Testis (tissue), 3 donors: ENCODE measurements around the gene ANKRD45. TPM values are rescaled to one million over a fixed set of nuclear protein-coding genes. Genes with fewer than 3 reads are reported as not detected.

Experiments
- DNase-seq: peaks from one replicate; pipeline ENCODE4 v3.0.0-alpha.2; 2019
- H3K27ac ChIP-seq, 2 donors: fragments of 200-600 bp; sonication (generic); one replicate each; pipeline ENCODE4 v1.5.1; 2019
- H3K27me3 ChIP-seq: fragments of 200-600 bp; sonication (generic); one replicate; pipeline ENCODE4 v1.5.1; 2019
- H3K36me3 ChIP-seq: fragments of 200-600 bp; sonication (generic); one replicate; pipeline ENCODE4 v1.5.1; 2017; ENCODE audit warnings: low read depth; ENCODE audit errors: missing control alignments
- H3K4me1 ChIP-seq: fragments of 200-600 bp; sonication (generic); one replicate; pipeline ENCODE4 v1.5.1; 2019
- H3K4me3 ChIP-seq, 2 donors: fragments of 200-600 bp; sonication (generic); one replicate each; pipeline ENCODE4 v1.5.1; 2017 to 2019
- H3K9me3 ChIP-seq: fragments of 200-600 bp; sonication (generic); one replicate; pipeline ENCODE4 v1.5.1; 2017
- POLR2A ChIP-seq: fragments of 450-650 bp; IDR thresholded peaks from one replicate; pipeline ENCODE4 v1.6.1; 2017; ENCODE audit warnings: antibody characterized with exemption, mild to moderate bottlenecking, moderate library complexity
- WGBS, 2 donors: methylation state at CpG; one replicate each; pipeline ENCODE4 v1.1.5; 2018; 5-methylcytosine and 5-hydroxymethylcytosine counted together
- intact Hi-C: fragments of 100-400 bp; cut with DNase I; formaldehyde crosslinking; loops from one replicate; pipeline ENCODE4 v1.15.1; 2023; ENCODE audit warnings: low total_unique reads
- polyA plus RNA-seq: library from polyadenylated mRNA; stranded (reverse); fragments of 350-450 nt; fragmentation: Illumina TruSeq; extraction: RNeasy Lipid Tissue Mini Kit (QIAGEN cat#74804); gene quantifications from one replicate; pipeline ENCODE4 v1.2.3, GENCODE V29; 2014; ENCODE audit warnings: low read depth, low replicate concordance; ENCODE audit not compliant: insufficient read depth
- total RNA-seq, 2 donors: library from RNA; depleted of rRNA; stranded (reverse); fragments of >200 nt; gene quantifications; one replicate each; pipeline ENCODE4 v1.2.3, GENCODE V29; 2016
- TF ChIP-seq, protein P1 (sequence below), 3 experiments: fragments of 450-650 bp in 2 of 3; fragments of 200-600 bp in 1 of 3; sonication (generic) in 1 of 3; IDR thresholded peaks; one replicate each; pipeline ENCODE4 v1.5.1; 2016 to 2019; ENCODE audit warnings: antibody characterized with exemption in 3 of 3, mild to moderate bottlenecking in 2 of 3, moderate library complexity in 1 of 3

ANKRD45 gene
- total and polyA plus RNA-seq, 3 donors from 2014 or later = 6.7 to 37.9 (median 8.4) TPM

DNA sequence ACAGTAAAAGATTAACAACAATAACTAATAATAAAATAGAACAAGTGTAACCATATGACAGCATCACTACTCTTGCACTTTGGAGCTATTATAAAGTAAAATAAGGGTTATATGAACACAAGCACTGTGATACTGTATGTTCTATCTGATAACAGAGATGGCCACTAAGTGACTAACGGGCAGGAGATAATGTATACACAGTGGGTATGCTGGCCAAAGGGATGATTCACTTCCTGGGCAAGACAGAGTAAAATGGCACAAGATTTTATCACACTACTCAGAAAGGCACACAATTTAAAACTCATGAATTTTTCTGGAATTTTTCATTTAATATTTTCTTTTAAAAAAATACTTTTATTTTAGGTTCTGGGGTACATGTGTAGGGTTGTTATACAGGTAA, 79.1 kb downstream of the ANKRD45 start:
- Histone ChIP-seq H3K4me1 (no peaks in the 10 kb centered on the region), H3K4me3 (no peak overlapping the region), H3K27ac (no peak overlapping the region), H3K9me3 (no peaks in the 10 kb centered on the region), H3K27me3 (no peaks in the 10 kb centered on the region), H3K36me3 (no peaks in the 10 kb centered on the region)
- 75 to 86% methylated on average over 1 of the region's 1 CpG for WGBS, 2 donors
- TF ChIP-seq, protein P1, sequence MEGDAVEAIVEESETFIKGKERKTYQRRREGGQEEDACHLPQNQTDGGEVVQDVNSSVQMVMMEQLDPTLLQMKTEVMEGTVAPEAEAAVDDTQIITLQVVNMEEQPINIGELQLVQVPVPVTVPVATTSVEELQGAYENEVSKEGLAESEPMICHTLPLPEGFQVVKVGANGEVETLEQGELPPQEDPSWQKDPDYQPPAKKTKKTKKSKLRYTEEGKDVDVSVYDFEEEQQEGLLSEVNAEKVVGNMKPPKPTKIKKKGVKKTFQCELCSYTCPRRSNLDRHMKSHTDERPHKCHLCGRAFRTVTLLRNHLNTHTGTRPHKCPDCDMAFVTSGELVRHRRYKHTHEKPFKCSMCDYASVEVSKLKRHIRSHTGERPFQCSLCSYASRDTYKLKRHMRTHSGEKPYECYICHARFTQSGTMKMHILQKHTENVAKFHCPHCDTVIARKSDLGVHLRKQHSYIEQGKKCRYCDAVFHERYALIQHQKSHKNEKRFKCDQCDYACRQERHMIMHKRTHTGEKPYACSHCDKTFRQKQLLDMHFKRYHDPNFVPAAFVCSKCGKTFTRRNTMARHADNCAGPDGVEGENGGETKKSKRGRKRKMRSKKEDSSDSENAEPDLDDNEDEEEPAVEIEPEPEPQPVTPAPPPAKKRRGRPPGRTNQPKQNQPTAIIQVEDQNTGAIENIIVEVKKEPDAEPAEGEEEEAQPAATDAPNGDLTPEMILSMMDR (IDR thresholded peaks at IDR 0.05) = no peak
- no peak for TF ChIP-seq POLR2A
- DNase-seq = no peak
- intact Hi-C loops = no loop called here

DNA sequence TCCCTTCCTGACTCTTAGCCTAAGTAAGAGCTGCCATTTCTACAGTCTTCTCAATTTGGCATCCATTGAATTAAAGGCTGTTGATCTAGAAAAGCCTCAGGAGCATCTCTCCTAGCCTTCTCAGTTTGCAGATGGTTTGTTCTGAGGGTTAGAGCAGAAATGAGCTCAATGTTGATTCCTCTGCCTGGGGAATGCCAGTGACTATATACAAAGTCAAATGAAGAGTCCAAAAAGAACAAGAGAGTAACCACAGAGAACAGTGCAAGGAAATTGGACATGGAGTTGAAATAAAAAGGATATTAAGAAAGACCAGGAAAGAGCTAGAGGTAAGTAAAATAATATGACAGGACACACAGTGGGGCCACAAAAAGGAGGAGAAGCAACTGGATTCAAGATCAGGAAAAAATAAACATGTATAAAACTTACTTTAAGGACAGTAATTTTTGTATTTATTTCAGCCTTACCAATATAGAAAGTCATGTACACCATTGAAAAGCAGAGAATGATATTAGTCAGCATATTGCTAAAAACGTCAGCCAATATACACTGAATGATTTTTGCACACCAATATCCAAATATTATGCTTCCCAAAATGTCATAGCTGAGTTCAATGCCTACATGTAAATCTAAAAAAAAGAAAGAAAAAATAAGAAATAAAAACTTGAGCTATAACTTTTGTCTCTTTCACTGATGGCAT, 88.1 kb downstream of the ANKRD45 start:
- intact Hi-C loops = no loop called here
- H3K27ac ChIP-seq = no peak overlapping the region
- TF ChIP-seq, protein P1 (IDR thresholded peaks at IDR 0.05) = no peak
- TF ChIP-seq POLR2A = no peak
- H3K36me3 ChIP-seq = no peaks in the 10 kb centered on the region
- 75 to 86% methylated on average over 1 of the region's 1 CpG for WGBS, 2 donors
- no peaks in the 10 kb centered on the region for H3K9me3 ChIP-seq
- no peak for DNase-seq
- no peaks in the 10 kb centered on the region for H3K4me1 ChIP-seq
- no peak overlapping the region for H3K4me3 ChIP-seq
- H3K27me3 ChIP-seq = no peaks in the 10 kb centered on the region

DNA sequence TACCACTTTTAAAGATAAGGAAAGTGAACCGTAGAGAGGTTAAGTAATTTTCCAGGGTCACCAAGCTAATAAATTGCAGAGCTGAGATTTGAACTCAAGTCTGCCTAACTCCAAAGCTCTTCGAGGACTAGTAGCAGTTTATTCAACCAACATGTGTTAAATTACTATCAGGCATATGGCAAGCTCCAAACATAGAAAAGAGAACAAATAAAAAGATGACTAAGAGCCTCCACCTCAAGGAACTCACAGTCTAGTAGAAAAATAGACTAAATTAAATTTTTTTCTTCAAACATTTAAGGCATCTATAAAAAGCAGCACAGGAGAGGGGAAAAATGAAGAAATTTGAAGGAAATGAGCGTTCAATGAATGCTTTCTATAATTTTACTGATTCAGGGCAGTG, 89.0 kb downstream of the ANKRD45 start:
- Histone ChIP-seq H3K36me3 (no peaks in the 10 kb centered on the region), H3K27ac (no peak overlapping the region), H3K9me3 (no peaks in the 10 kb centered on the region), H3K4me3 (no peak overlapping the region), H3K4me1 (no peaks in the 10 kb centered on the region), H3K27me3 (no peaks in the 10 kb centered on the region)
- 86 to 93% methylated on average over 3 of the region's 3 CpGs for WGBS, 2 donors
- intact Hi-C loops = no loop called here
- TF ChIP-seq, protein P1 (IDR thresholded peaks at IDR 0.05) = no peak
- no peak for TF ChIP-seq POLR2A
- no peak for DNase-seq

DNA sequence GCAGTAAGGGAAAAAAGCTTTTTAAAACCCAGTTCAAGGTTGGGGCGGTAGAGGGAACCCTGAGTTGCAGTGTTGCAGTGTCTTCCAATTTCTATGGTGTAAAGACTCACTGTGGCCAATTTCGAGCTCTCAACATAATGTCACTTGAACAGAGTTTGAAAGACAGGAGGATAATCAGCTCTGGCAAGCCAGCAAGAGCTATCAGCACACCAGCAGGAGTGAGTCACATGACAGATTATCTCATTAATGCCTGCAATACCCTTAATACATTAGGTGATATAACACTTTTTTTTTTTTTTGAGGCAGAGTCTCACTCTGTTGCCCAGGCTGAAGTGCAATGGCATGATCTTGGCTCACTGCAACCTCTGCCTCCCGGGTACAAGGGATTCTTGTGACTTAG, 89.6 kb downstream of the ANKRD45 start:
- Histone ChIP-seq H3K27me3 (no peaks in the 10 kb centered on the region), H3K27ac (no peak overlapping the region), H3K4me3 (no peak overlapping the region), H3K4me1 (no peaks in the 10 kb centered on the region), H3K36me3 (no peaks in the 10 kb centered on the region), H3K9me3 (no peaks in the 10 kb centered on the region)
- no peak for DNase-seq
- intact Hi-C loops = no loop called here
- TF ChIP-seq POLR2A = no peak
- TF ChIP-seq, protein P1 (IDR thresholded peaks at IDR 0.05) = no peak
- WGBS, 2 donors = 90% methylated on average over 3 of the region's 3 CpGs

DNA sequence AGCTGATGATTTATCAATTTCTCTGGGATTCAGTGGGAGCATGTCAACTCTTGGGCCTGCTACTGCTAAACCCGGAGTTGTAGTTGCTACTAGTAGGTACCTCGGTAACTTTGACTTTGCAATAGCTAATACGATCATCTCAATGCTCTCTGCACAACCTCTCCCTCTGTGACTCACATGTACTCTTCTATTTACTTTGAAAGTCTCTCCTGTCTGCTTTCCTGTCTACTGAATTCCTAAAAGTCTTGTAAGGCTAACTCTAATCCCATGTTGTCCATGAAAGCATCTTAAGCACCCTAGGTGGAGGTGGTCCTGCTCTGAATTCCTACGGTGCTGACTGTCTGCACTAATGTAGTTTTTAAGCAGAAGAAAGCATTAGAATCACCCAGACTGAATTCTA, 96.1 kb downstream of the ANKRD45 start:
- Histone ChIP-seq H3K36me3 (no peaks in the 10 kb centered on the region), H3K9me3 (no peaks in the 10 kb centered on the region), H3K27ac (no peak overlapping the region), H3K4me3 (no peak overlapping the region), H3K27me3 (no peaks in the 10 kb centered on the region), H3K4me1 (no peaks in the 10 kb centered on the region)
- TF ChIP-seq POLR2A = no peak
- TF ChIP-seq, protein P1 (IDR thresholded peaks at IDR 0.05) = no peak
- WGBS, 2 donors = 93 to 98% methylated on average over 4 of the region's 4 CpGs
- DNase-seq = no peak
- intact Hi-C loops = no loop called here
